Rectal smooth muscle tissue (tissue), 1 donor: ENCODE measurements around the gene TERC.
"Not testable (repeated sequence)": the region's sequence is repeated elsewhere in the genome, so short reads cannot be mapped to it uniquely, and the experiment has no call there.

Source experiments
- H3K27ac ChIP-seq: one replicate; pipeline ENCODE4 v1.7.0; 2013; ENCODE audit warnings: low read depth, low read length, inconsistent platforms
- H3K27me3 ChIP-seq: one replicate; pipeline ENCODE4 v1.7.0; 2013; ENCODE audit warnings: low read length; ENCODE audit not compliant: control insufficient read depth, insufficient read depth
- H3K36me3 ChIP-seq: one replicate; pipeline ENCODE4 v1.7.0; 2013; ENCODE audit warnings: low read length; ENCODE audit not compliant: control insufficient read depth, insufficient read depth
- H3K4me1 ChIP-seq: one replicate; pipeline ENCODE4 v1.7.0; 2013; ENCODE audit warnings: low read length; ENCODE audit not compliant: control insufficient read depth, insufficient read depth
- H3K4me3 ChIP-seq: one replicate; pipeline ENCODE4 v1.7.0; 2013; ENCODE audit warnings: low read length
- H3K9ac ChIP-seq: one replicate; pipeline ENCODE4 v1.7.0; 2013; ENCODE audit warnings: low read length

TERC gene

GRCh38 chr3:169759256-169759655, 5.6 kb downstream of the TERC start:
- Histone ChIP-seq H3K9ac (no peak overlapping the region), H3K27ac (no peak overlapping the region), H3K27me3 (no peaks in the 10 kb centered on the region), H3K4me1 (no peaks in the 10 kb centered on the region), H3K4me3 (no peak overlapping the region), H3K36me3 (no peaks in the 10 kb centered on the region)

GRCh38 chr3:169758359-169758994, 6.4 kb downstream of the TERC start:
- Histone ChIP-seq H3K27ac (no peak overlapping the region), H3K36me3 (no peaks in the 10 kb centered on the region), H3K4me1 (no peaks in the 10 kb centered on the region), H3K9ac (no peak overlapping the region), H3K4me3 (no peak overlapping the region), H3K27me3 (no peaks in the 10 kb centered on the region)

GRCh38 chr3:169755488-169755887, 9.4 kb downstream of the TERC start:
- Histone ChIP-seq H3K9ac (no peak overlapping the region), H3K27me3 (no peaks in the 10 kb centered on the region), H3K36me3 (no peaks in the 10 kb centered on the region), H3K27ac (no peak overlapping the region), H3K4me1 (no peaks in the 10 kb centered on the region), H3K4me3 (no peak overlapping the region)

- Histone ChIP-seq H3K27ac (no peak overlapping the region), H3K27me3 (no peaks in the 10 kb centered on the region), H3K9ac (no peak overlapping the region), H3K36me3 (no peaks in the 10 kb centered on the region), H3K4me3 (no peak overlapping the region), H3K4me1 (no peaks in the 10 kb centered on the region)
Observed at GRCh38 chr3:169754711-169755110, 10.1 kb downstream of the TERC start.

- Histone ChIP-seq H3K27me3 (no peaks in the 10 kb centered on the region), H3K4me3 (no peak overlapping the region), H3K9ac (no peak overlapping the region), H3K4me1 (no peaks in the 10 kb centered on the region), H3K27ac (no peak overlapping the region), H3K36me3 (no peaks in the 10 kb centered on the region)
Observed at GRCh38 chr3:169751875-169752274, 13.0 kb downstream of the TERC start.

- no peak overlapping the region for H3K27ac ChIP-seq
Observed at GRCh38 chr3:169750665-169751064, 14.2 kb downstream of the TERC start.

GRCh38 chr3:169748670-169749069, 16.2 kb downstream of the TERC start:
- no peak overlapping the region for H3K4me3 ChIP-seq
- H3K27me3 ChIP-seq, result no peaks in the 10 kb centered on the region
- no peaks in the 10 kb centered on the region for H3K4me1 ChIP-seq
- H3K27ac ChIP-seq, result no peak overlapping the region
- no peaks in the 10 kb centered on the region for H3K36me3 ChIP-seq
- no peak overlapping the region for H3K9ac ChIP-seq

More at GRCh38 chr3:169750665-169751064, 14.2 kb downstream of the TERC start:
- H3K27me3 ChIP-seq, result no peaks in the 10 kb centered on the region
- no peak overlapping the region for H3K4me3 ChIP-seq
- no peaks in the 10 kb centered on the region for H3K36me3 ChIP-seq
- H3K9ac ChIP-seq, result no peak overlapping the region
- H3K4me1 ChIP-seq, result no peaks in the 10 kb centered on the region

- no peaks in the 10 kb centered on the region for H3K36me3 ChIP-seq
- no peak overlapping the region for H3K4me3 ChIP-seq
- H3K9ac ChIP-seq, result no peak overlapping the region
- no peak overlapping the region for H3K27ac ChIP-seq
- H3K4me1 ChIP-seq, result no peaks in the 10 kb centered on the region
- no peaks in the 10 kb centered on the region for H3K27me3 ChIP-seq
Observed at GRCh38 chr3:169746924-169747323, 17.9 kb downstream of the TERC start.

- Histone ChIP-seq H3K27ac (no peak overlapping the region), H3K4me3 (no peak overlapping the region), H3K27me3 (no peaks in the 10 kb centered on the region), H3K4me1 (no peaks in the 10 kb centered on the region), H3K36me3 (no peaks in the 10 kb centered on the region), H3K9ac (no peak overlapping the region)
Observed at GRCh38 chr3:169744366-169745054, 20.4 kb downstream of the TERC start.

- H3K4me1 ChIP-seq, result no peaks in the 10 kb centered on the region
- H3K9ac ChIP-seq, result no peak overlapping the region
Observed at GRCh38 chr3:169739067-169739466, 25.8 kb downstream of the TERC start.

GRCh38 chr3:169731857-169732256, 33.0 kb downstream of the TERC start:
- H3K9ac ChIP-seq, H3K27me3 ChIP-seq, H3K27ac ChIP-seq, H3K36me3 ChIP-seq, H3K4me3 ChIP-seq, H3K4me1 ChIP-seq: not testable (repeated sequence)

More at GRCh38 chr3:169739067-169739466, 25.8 kb downstream of the TERC start:
- Histone ChIP-seq H3K36me3 (no peaks in the 10 kb centered on the region), H3K27ac (no peak overlapping the region), H3K27me3 (no peaks in the 10 kb centered on the region), H3K4me3 (no peak overlapping the region)

- H3K27me3 ChIP-seq, result no peaks in the 10 kb centered on the region
- H3K4me3 ChIP-seq, result no peak overlapping the region
- H3K9ac ChIP-seq, result no peak overlapping the region
- no peak overlapping the region for H3K27ac ChIP-seq
- no peaks in the 10 kb centered on the region for H3K4me1 ChIP-seq
- no peaks in the 10 kb centered on the region for H3K36me3 ChIP-seq
Observed at GRCh38 chr3:169722724-169723123, 42.1 kb downstream of the TERC start.

GRCh38 chr3:169718415-169718814, 46.4 kb downstream of the TERC start:
- not testable (repeated sequence) for H3K4me1 ChIP-seq, H3K36me3 ChIP-seq, H3K4me3 ChIP-seq, H3K9ac ChIP-seq, H3K27ac ChIP-seq, H3K27me3 ChIP-seq
